Glutamatergic neuron (in vitro differentiated cells): ENCODE results near the gene MED26. TPM values are rescaled to one million over a fixed set of nuclear protein-coding genes. Genes with fewer than 3 reads are reported as not detected.
"Not testable (repeated sequence)": the region's sequence is repeated elsewhere in the genome, so short reads cannot be mapped to it uniquely, and the experiment has no call there.

Experiments
- DNase-seq: peaks from one replicate; pipeline ENCODE4 v3.0.0; 2022
- H3K27ac Mint-ChIP-seq: one replicate; pipeline ENCODE4 v1.8.0; 2020; ENCODE audit warnings: mild to moderate bottlenecking, mixed read lengths, inconsistent platforms; ENCODE audit not compliant: unreplicated experiment
- H3K27me3 Mint-ChIP-seq: one replicate; pipeline ENCODE4 v1.8.0; 2020; ENCODE audit warnings: mild to moderate bottlenecking, moderate library complexity, mixed read lengths, inconsistent platforms; ENCODE audit not compliant: unreplicated experiment
- H3K36me3 Mint-ChIP-seq: one replicate; pipeline ENCODE4 v1.8.0; 2020; ENCODE audit warnings: mild to moderate bottlenecking, mixed read lengths, inconsistent platforms; ENCODE audit not compliant: unreplicated experiment
- H3K4me1 Mint-ChIP-seq: one replicate; pipeline ENCODE4 v1.8.0; 2020; ENCODE audit warnings: mild to moderate bottlenecking, low read depth, mixed read lengths, inconsistent platforms; ENCODE audit not compliant: unreplicated experiment
- H3K4me3 Mint-ChIP-seq: one replicate; pipeline ENCODE4 v1.8.0; 2020; ENCODE audit warnings: mild to moderate bottlenecking, mixed read lengths, inconsistent platforms; ENCODE audit not compliant: unreplicated experiment
- H3K9me3 Mint-ChIP-seq: one replicate; pipeline ENCODE4 v1.8.0; 2020; ENCODE audit warnings: mild to moderate bottlenecking, moderate library complexity, mixed read lengths, inconsistent platforms; ENCODE audit not compliant: unreplicated experiment
- total RNA-seq: library from RNA; stranded (reverse); fragmentation: NEBNext Ultra II Directional; extraction: Animal tissue kit (Norgen Biotek cat#: 25700); gene quantifications from one replicate; pipeline ENCODE4 v1.2.1, GENCODE V29; 2021; ENCODE audit not compliant: unreplicated experiment
- TF ChIP-seq, protein P1 (sequence below): fragments of 200-600 bp; sonication (generic); IDR thresholded peaks from one replicate; pipeline ENCODE4 v1.5.0; 2021; ENCODE audit not compliant: partially characterized antibody, unreplicated experiment

Gene MED26
- total RNA-seq, 1 donor from 2014 or later: 9.8 TPM

DNA sequence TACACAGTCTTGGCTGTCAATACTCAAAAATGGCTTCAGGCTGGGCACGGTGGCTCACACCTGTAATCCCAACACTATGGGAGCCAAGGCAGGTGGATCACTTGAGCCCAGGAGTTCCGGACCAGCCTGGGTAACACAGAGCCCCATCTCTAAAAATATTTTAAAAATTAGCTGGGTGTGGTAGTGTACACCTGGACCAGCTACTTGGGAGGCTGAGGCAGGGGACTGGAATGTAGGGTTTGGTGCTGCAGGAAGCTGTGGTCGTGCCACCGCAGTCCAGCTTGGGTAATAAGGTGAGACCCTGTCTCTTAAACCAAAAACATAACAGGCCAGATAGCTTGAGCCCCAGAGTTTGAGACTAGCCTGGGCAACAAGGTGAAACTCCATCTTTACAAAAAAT, 79.0 kb downstream of the MED26 start:
- peaks cover 3% of the 10 kb centered on the region for H3K27me3 Mint-ChIP-seq
- H3K36me3 Mint-ChIP-seq: no peaks in the 10 kb centered on the region
- H3K27ac Mint-ChIP-seq: no peak overlapping the region
- no peaks in the 10 kb centered on the region for H3K9me3 Mint-ChIP-seq
- TF ChIP-seq, protein P1, sequence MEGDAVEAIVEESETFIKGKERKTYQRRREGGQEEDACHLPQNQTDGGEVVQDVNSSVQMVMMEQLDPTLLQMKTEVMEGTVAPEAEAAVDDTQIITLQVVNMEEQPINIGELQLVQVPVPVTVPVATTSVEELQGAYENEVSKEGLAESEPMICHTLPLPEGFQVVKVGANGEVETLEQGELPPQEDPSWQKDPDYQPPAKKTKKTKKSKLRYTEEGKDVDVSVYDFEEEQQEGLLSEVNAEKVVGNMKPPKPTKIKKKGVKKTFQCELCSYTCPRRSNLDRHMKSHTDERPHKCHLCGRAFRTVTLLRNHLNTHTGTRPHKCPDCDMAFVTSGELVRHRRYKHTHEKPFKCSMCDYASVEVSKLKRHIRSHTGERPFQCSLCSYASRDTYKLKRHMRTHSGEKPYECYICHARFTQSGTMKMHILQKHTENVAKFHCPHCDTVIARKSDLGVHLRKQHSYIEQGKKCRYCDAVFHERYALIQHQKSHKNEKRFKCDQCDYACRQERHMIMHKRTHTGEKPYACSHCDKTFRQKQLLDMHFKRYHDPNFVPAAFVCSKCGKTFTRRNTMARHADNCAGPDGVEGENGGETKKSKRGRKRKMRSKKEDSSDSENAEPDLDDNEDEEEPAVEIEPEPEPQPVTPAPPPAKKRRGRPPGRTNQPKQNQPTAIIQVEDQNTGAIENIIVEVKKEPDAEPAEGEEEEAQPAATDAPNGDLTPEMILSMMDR: no peak
- no peak for DNase-seq
- peaks cover 2% of the 10 kb centered on the region for H3K4me1 Mint-ChIP-seq
- no peak overlapping the region for H3K4me3 Mint-ChIP-seq

DNA sequence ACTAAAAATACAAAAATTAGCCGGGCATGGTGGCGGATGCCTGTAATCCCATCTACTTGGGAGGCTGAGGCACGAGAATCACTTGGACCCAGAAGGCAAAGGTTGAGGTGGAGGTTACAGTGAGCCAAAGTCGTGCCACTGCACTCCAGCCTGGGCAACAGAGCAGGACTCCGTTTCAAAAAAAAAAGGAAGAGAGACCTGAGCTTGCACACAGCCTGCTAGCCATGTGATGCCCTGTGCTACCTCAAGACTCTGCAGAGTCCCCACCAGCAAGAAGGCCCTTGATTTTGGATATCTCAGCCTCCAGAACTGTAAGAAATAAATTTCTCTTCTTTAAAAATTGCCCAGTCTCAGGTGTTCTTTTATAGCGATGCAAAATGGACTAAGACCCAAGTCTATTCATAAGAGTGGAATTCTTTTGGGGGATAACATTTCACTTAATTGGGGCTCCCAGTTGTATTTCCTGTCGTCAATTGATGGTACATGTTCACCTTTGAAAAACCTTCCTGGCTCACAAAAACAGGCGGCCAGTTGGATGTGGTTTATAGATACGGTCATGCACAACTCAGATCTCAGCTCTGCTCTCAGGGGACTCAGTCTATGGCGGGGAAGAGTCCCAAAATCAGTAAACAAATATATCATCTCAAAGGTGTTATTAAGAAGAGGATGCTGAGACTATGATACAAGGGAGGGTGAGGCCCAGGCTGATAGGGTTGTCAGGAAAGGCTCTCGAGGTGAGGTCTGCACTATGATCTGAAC, 83.4 kb downstream of the MED26 start:
- peak overlapping the region; percentile 30 for H3K4me3 Mint-ChIP-seq
- peaks cover 10% of the 10 kb centered on the region for H3K4me1 Mint-ChIP-seq
- H3K27me3 Mint-ChIP-seq: peaks cover 2% of the 10 kb centered on the region
- peak overlapping the region; percentile 68 for H3K27ac Mint-ChIP-seq
- no peak for DNase-seq
- no peaks in the 10 kb centered on the region for H3K9me3 Mint-ChIP-seq
- no peaks in the 10 kb centered on the region for H3K36me3 Mint-ChIP-seq
- TF ChIP-seq, protein P1: no peak

DNA sequence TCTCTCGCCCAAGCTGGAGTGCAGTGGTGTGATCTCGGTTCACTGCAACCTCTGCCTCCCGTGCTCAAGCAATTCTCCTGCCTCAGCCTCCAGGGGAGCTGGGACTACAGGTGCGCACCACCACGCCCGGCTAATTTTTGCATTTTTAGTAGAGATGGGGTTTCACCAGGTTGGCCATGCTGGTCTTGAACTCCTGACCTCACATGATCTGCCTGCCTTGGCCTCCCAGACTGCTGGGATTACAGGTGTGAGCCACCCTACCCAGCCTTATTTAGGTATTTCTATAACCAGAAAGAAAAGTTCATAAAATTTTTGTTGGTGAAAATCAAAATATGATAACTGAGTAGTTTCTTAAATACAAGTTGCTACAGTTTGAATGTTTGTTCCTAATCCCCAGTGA, 84.3 kb downstream of the MED26 start:
- H3K9me3 Mint-ChIP-seq, H3K36me3 Mint-ChIP-seq, DNase-seq, H3K27ac Mint-ChIP-seq, H3K27me3 Mint-ChIP-seq: not testable (repeated sequence)
- Mint-ChIP-seq H3K4me1 (peaks cover 10% of the 10 kb centered on the region), H3K4me3 (peak overlapping the region; percentile 87)

DNA sequence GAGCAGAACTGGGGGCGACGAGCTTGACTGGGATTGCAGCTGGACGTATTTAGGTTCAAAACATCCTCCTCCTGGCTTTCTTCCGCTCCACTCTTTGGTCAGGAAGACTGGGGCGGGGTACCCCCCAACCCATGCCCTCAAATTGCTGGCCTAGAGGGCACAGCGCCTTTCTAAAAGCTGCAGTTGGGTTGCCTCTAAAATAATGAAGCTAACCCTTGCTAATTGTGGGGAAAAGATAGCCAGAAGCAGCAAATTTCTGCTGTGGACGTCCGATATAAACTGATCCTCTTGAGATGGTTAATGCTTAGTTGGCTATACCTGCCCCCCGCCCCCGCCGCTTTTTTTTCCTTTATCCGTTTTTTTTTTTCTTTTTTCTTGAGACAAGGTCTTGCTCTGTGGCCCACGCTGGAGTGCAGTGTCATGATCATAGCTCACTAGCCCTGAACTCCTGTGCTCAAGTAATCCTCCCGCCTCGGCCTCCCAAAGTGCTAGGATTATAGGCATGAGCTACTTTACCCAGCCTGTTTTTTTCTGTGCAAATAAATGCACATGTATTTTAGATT, 85.0 kb downstream of the MED26 start:
- Mint-ChIP-seq H3K27ac (peak overlapping the region; percentile 69), H3K4me1 (peaks cover 10% of the 10 kb centered on the region), H3K27me3 (peaks cover 4% of the 10 kb centered on the region), H3K36me3 (no peaks in the 10 kb centered on the region), H3K9me3 (no peaks in the 10 kb centered on the region), H3K4me3 (peak overlapping the region; percentile 87)
- TF ChIP-seq, protein P1: no peak
- DNase-seq: no peak

DNA sequence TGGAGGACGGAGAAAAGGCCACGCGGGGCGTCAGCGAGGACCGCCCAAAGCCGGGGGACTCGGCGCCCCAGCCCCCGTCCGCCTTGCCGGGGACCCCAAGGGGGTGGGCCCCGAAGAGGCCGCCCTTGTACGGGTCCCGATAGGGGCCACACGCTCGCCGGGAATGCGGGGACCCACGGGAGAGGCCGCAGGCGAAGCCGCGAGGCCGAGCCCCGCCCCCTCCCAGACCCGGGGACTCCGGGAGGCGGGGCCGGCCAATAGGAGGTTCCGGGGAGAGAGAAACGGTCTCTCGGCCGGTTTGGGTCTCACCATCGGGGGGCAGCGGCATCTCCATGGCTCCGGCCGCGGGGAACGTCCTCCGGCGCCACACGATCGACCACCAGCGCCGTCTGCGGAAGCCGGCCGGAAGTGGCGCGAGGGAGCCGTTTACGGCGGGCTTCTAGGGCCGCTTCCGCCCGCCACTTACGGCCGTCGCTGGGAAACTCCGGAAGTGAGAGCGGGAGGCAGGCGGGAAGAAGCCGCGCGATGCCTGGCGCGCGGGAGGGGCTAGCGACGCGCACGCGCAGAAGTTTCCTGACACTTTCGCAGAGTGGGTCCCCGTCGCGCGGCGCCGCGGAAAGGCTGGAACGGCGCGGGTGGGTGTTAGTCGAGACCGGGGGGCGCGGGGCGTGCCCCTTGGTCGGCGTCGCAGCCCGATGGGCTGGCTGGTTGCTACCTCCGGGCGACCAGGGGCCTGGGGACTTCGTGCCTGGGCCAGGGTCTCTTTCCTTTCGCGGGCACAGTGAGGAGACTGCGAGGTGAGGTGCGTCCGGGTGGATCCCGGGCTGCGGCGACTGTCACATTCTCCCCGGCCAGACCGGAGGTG, 85.7 kb downstream of the MED26 start, which contains the start of gene CHERP:
Gene CHERP (minus strand): TSS at position 393 of the 865 bp plus-strand sequence. CDS start 59 bp downstream, at position 334.
- no peaks in the 10 kb centered on the region for H3K36me3 Mint-ChIP-seq
- H3K9me3 Mint-ChIP-seq: no peaks in the 10 kb centered on the region
- DNase-seq: peak; percentile 94
- H3K27ac Mint-ChIP-seq: peak within 1 kb of the TSS; percentile 69
- H3K27me3 Mint-ChIP-seq: peaks cover 4% of the 10 kb centered on the region
- peaks cover 10% of the 10 kb centered on the region for H3K4me1 Mint-ChIP-seq
- TF ChIP-seq, protein P1: no peak
- peak within 1 kb of the TSS; percentile 89 for H3K4me3 Mint-ChIP-seq
